Measurements from ENCODE around the gene CHERP. TPM values are rescaled to one million over a fixed set of nuclear protein-coding genes. Genes with fewer than 3 reads are reported as not detected.
"Not testable (repeated sequence)": the region's sequence is repeated elsewhere in the genome, so short reads cannot be mapped to it uniquely, and the experiment has no call there.

Gene CHERP
- total and polyA plus RNA-seq, 8 donors: 11.0 to 26.8 (median 17.2) TPM

DNA sequence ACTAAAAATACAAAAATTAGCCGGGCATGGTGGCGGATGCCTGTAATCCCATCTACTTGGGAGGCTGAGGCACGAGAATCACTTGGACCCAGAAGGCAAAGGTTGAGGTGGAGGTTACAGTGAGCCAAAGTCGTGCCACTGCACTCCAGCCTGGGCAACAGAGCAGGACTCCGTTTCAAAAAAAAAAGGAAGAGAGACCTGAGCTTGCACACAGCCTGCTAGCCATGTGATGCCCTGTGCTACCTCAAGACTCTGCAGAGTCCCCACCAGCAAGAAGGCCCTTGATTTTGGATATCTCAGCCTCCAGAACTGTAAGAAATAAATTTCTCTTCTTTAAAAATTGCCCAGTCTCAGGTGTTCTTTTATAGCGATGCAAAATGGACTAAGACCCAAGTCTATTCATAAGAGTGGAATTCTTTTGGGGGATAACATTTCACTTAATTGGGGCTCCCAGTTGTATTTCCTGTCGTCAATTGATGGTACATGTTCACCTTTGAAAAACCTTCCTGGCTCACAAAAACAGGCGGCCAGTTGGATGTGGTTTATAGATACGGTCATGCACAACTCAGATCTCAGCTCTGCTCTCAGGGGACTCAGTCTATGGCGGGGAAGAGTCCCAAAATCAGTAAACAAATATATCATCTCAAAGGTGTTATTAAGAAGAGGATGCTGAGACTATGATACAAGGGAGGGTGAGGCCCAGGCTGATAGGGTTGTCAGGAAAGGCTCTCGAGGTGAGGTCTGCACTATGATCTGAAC lies 2.4 kb upstream of the CHERP start:
- H3K9me3 ChIP-seq: no peaks in the 10 kb centered on the region
- no peak overlapping the region for H3K27ac ChIP-seq
- ATAC-seq (no peak), DNase-seq (no peak), FAIRE-seq (no peak)
- intact Hi-C loops (cut with DNase I): no loop called here
- no peaks in the 10 kb centered on the region for H3K27me3 ChIP-seq
- H3K4me3 ChIP-seq: no peak overlapping the region
- TF ChIP-seq, protein P1, sequence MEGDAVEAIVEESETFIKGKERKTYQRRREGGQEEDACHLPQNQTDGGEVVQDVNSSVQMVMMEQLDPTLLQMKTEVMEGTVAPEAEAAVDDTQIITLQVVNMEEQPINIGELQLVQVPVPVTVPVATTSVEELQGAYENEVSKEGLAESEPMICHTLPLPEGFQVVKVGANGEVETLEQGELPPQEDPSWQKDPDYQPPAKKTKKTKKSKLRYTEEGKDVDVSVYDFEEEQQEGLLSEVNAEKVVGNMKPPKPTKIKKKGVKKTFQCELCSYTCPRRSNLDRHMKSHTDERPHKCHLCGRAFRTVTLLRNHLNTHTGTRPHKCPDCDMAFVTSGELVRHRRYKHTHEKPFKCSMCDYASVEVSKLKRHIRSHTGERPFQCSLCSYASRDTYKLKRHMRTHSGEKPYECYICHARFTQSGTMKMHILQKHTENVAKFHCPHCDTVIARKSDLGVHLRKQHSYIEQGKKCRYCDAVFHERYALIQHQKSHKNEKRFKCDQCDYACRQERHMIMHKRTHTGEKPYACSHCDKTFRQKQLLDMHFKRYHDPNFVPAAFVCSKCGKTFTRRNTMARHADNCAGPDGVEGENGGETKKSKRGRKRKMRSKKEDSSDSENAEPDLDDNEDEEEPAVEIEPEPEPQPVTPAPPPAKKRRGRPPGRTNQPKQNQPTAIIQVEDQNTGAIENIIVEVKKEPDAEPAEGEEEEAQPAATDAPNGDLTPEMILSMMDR (IDR thresholded peaks at IDR 0.05): no peak
- no peaks in the 10 kb centered on the region for H3K36me3 ChIP-seq
- peaks cover 18 to 24% (median 19%) of the 10 kb centered on the region in 3 donors for H3K4me1 ChIP-seq
- 90 to 93% methylated on average over 11 of the region's 11 CpGs for WGBS, 2 donors

DNA sequence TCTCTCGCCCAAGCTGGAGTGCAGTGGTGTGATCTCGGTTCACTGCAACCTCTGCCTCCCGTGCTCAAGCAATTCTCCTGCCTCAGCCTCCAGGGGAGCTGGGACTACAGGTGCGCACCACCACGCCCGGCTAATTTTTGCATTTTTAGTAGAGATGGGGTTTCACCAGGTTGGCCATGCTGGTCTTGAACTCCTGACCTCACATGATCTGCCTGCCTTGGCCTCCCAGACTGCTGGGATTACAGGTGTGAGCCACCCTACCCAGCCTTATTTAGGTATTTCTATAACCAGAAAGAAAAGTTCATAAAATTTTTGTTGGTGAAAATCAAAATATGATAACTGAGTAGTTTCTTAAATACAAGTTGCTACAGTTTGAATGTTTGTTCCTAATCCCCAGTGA lies 1.5 kb upstream of the CHERP start:
- H3K36me3 ChIP-seq; H3K27ac ChIP-seq; DNase-seq; H3K27me3 ChIP-seq; FAIRE-seq; H3K9me3 ChIP-seq; ATAC-seq; intact Hi-C loops (cut with DNase I): not testable (repeated sequence)
- WGBS, 2 donors: 79 to 82% methylated on average over 6 of the region's 6 CpGs
- peak overlapping the region in 1 of 4 donors; percentile 86 for H3K4me3 ChIP-seq
- peaks cover 18 to 25% (median 19%) of the 10 kb centered on the region in 3 donors for H3K4me1 ChIP-seq

DNA sequence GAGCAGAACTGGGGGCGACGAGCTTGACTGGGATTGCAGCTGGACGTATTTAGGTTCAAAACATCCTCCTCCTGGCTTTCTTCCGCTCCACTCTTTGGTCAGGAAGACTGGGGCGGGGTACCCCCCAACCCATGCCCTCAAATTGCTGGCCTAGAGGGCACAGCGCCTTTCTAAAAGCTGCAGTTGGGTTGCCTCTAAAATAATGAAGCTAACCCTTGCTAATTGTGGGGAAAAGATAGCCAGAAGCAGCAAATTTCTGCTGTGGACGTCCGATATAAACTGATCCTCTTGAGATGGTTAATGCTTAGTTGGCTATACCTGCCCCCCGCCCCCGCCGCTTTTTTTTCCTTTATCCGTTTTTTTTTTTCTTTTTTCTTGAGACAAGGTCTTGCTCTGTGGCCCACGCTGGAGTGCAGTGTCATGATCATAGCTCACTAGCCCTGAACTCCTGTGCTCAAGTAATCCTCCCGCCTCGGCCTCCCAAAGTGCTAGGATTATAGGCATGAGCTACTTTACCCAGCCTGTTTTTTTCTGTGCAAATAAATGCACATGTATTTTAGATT lies 754 bp upstream of the CHERP start:
- 2 to 3% methylated on average over 15 of the region's 15 CpGs for WGBS, 2 donors
- H3K27ac ChIP-seq: peak overlapping the region; percentile 80 to 91 (median 84)
- intact Hi-C loops (cut with DNase I): no loop called here
- DNase-seq (no peak), FAIRE-seq (no peak), ATAC-seq (peak in 1 of 4 donors; percentile 1)
- peak overlapping the region; percentile 86 to 99 (median 92) for H3K4me3 ChIP-seq
- peaks cover 18 to 25% (median 19%) of the 10 kb centered on the region in 3 donors for H3K4me1 ChIP-seq
- no peaks in the 10 kb centered on the region for H3K27me3 ChIP-seq
- H3K9me3 ChIP-seq: no peaks in the 10 kb centered on the region
- no peaks in the 10 kb centered on the region for H3K36me3 ChIP-seq
- TF ChIP-seq, protein P1 (IDR thresholded peaks at IDR 0.05): no peak

DNA sequence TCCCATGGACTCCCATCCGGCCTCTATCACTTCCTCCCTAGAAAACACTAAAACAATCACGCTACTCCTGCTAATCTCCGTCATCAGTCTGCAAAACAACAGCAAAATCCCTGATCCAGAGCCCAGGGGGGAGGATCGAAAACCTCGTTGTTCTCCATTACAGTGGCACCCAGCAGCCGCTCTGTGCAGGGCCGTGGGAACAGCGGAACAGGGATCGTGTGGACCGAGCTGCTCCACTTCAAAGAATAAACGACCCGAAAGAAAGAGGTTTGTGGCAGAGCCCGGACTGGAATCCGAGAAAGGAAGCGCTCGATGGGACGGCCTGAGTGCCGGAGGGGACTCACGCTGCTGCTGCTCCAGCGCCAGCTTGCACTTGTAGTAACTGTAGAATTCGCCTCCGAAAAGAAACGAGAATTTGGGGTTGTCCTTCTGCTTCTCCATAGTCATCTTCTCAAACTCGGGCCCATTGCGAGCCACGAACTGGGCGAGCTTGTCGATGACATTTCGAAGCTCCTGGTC lies 652 bp downstream of the CHERP start:
- peaks cover 18 to 25% (median 19%) of the 10 kb centered on the region in 3 donors for H3K4me1 ChIP-seq
- DNase-seq (no peak), FAIRE-seq (no peak), ATAC-seq (no peak)
- peak overlapping the region; percentile 80 to 91 (median 84) for H3K27ac ChIP-seq
- H3K36me3 ChIP-seq: no peaks in the 10 kb centered on the region
- no peaks in the 10 kb centered on the region for H3K27me3 ChIP-seq
- intact Hi-C loops (cut with DNase I): no loop called here
- TF ChIP-seq, protein P1 (IDR thresholded peaks at IDR 0.05): no peak
- H3K4me3 ChIP-seq: peak overlapping the region; percentile 86 to 99 (median 92)
- H3K9me3 ChIP-seq: no peaks in the 10 kb centered on the region
- WGBS, 2 donors: 1% methylated on average over 29 of the region's 29 CpGs

DNA sequence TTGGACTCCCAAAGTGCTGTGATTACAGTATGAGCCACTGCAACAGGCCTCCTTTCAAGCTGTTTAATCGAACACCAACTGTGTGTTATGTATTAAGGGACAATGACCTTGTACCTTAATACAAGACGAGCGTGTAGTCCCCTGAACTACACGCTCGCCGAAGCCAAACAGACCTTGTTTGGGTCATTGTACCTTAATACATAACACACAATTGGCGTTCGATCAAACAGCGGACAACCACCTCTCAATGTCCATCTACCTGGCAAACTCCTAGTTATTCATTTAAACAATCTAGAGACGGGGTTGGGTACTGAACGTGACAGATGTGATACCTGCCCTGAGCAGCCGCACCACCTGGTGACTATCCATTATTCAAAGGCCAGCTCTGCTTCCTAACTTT lies 1.3 kb downstream of the CHERP start:
- Histone ChIP-seq H3K27ac (no peak overlapping the region), H3K4me1 (peaks cover 18 to 25% (median 19%) of the 10 kb centered on the region in 3 donors), H3K36me3 (no peaks in the 10 kb centered on the region), H3K4me3 (peak overlapping the region in 3 of 4 donors; percentile 86 to 92 (median 92)), H3K27me3 (no peaks in the 10 kb centered on the region), H3K9me3 (no peaks in the 10 kb centered on the region)
- TF ChIP-seq, protein P1 (IDR thresholded peaks at IDR 0.05): no peak
- FAIRE-seq (no peak), ATAC-seq (no peak), DNase-seq (no peak)
- WGBS, 2 donors: 36 to 44% methylated on average over 12 of the region's 12 CpGs
- intact Hi-C loops (cut with DNase I): no loop called here
